HFF-Myc (cell line): ENCODE results near the gene COX8A.
A peak's percentile ranks its signal among the peaks of the same experiment; 100 is the strongest.
"Not testable (repeated sequence)": the region's sequence is repeated elsewhere in the genome, so short reads cannot be mapped to it uniquely, and the experiment has no call there.

Source experiments
- DNase-seq: peaks from one replicate; pipeline ENCODE4 v3.0.0-alpha.2; 2011; ENCODE audit warnings: low read depth; ENCODE audit errors: extremely low read depth
- H3K4me3 ChIP-seq: replicated peaks from 2 replicates; pipeline ENCODE4 v1.5.1; 2011; ENCODE audit warnings: low read depth, mild to moderate bottlenecking, control low read depth, low read length
- CTCF ChIP-seq: IDR thresholded peaks from 2 replicates; pipeline ENCODE4 v1.5.1; 2012; ENCODE audit warnings: mild to moderate bottlenecking, low read depth, low read length, control low read depth; ENCODE audit errors: missing control alignments

The COX8A gene

DNA sequence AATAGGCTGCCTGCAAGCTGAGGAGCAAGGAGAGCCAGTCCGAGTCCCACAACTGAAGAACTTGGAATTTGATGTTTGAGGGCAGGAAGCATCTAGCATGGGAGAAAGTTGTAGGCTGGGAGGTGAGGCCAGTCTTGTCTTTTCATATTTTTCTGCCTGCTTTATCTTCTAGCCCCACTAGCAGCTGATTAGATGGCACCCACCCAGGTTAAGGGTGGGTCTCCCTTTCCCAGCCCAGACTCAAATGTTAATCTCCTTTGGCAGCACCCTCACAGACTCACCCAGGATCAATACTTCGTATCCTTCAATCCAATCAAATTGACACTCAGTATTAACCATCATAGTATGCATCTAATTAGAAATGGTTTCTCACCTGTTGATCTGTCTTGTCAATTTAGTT is 5.0 kb upstream of the COX8A start:
- no peak for DNase-seq
- no peak for TF ChIP-seq CTCF
- H3K4me3 ChIP-seq = no peak overlapping the region

DNA sequence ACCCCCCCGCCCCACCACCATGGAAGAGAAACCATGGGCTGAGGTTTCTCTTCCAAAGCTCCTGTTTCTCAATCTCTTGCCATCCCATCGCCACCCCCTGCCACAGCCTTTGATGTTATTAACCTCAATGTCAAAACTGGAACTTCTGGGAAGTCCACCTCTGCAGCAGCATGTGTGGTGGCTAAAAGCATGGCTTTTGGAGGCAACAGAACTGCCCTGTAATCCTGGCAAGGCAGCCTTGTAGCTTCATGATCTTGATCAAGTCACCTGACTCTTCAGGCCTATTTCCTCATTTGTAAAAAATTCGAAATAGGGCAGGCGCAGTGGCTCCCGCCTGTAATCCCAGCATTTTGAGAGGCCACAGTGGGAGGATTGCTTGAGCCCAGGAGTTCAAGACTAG is 3.5 kb upstream of the COX8A start:
- no peak for DNase-seq
- no peak overlapping the region for H3K4me3 ChIP-seq
- no peak for TF ChIP-seq CTCF

DNA sequence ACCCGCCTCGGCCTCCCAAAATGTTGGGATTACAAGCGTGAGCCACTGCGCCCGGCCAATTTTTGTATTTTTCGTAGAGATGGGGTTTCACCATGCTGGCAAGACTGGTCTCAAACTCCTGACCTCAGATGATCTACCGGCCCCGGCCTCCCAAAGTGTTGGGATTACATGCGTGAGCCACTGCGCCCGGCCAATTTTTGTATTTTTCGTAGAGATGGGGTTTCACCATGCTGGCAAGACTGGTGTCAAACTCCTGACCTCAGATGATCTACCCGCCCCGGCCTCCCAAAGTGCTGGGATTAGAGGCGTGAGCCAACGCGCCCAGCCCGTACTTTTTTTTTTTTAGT is 535 bp upstream of the COX8A start:
- H3K4me3 ChIP-seq, DNase-seq: not testable (repeated sequence)

- no peak for TF ChIP-seq CTCF
- no peak for DNase-seq
- H3K4me3 ChIP-seq = no peak overlapping the region
These were observed 4.3 kb downstream of the COX8A start for GRCh38 chr11:63978551-63979239.

- DNase-seq = no peak
- H3K4me3 ChIP-seq = no peak overlapping the region
- TF ChIP-seq CTCF = no peak
These were observed 5.0 kb downstream of the COX8A start for GRCh38 chr11:63979426-63979825.

DNA sequence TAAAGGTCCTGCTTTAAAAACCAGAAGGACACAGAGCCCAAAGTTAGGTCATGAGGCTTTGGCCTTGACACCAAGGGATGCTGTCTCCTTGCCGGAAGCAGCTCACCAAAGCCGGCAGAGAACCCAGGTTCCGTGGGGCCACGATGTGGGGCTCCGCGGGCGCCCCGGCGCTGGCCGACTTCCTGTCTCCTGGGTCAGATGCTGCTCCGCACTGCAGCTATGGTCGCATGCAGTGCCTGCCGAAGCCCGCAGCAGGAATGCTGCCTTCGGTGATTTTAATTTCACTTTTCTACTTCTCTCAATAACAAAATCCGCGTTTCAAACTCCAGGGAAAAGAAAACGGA is 11.4 kb downstream of the COX8A start:
- no peak for DNase-seq
- peak overlapping the region; percentile 95 for H3K4me3 ChIP-seq
- TF ChIP-seq CTCF = no peak

GRCh38 chr11:63986156-63986931 is 11.9 kb downstream of the COX8A start, which contains the start of gene OTUB1:
TSS of gene OTUB1 (plus strand) at chr11:63986438. CDS start at chr11:63986457, 19 bp downstream.
- peak; percentile 66 for DNase-seq
- no peak for TF ChIP-seq CTCF
- H3K4me3 ChIP-seq = peak within 1 kb of the TSS; percentile 95
